GM19452 (cell line): ENCODE measurements around the gene CGREF1.
"Not testable (repeated sequence)": the region's sequence is repeated elsewhere in the genome, so short reads cannot be mapped to it uniquely, and the experiment has no call there.

Experiments
- ATAC-seq: cut with Tn5 transposase; IDR thresholded peaks from one replicate; pipeline ENCODE4 v1.9.1; 2021; ENCODE audit not compliant: unreplicated experiment

CGREF1 gene

GRCh38 chr2:27115519-27115918 lies 3.4 kb downstream of the CGREF1 start:
- ATAC-seq, result no peak

GRCh38 chr2:27111392-27112078 lies 7.4 kb downstream of the CGREF1 start:
- not testable (repeated sequence) for ATAC-seq

GRCh38 chr2:27110603-27111352 lies 8.2 kb downstream of the CGREF1 start:
- not testable (repeated sequence) for ATAC-seq

- ATAC-seq, result no peak
These were observed 9.8 kb downstream of the CGREF1 start for GRCh38 chr2:27109083-27109482.

- no peak for ATAC-seq
These were observed 10.7 kb downstream of the CGREF1 start for GRCh38 chr2:27108221-27108620.

GRCh38 chr2:27105981-27106380 lies 12.9 kb downstream of the CGREF1 start:
- no peak for ATAC-seq

GRCh38 chr2:27102329-27102728 lies 16.6 kb downstream of the CGREF1 start:
- no peak for ATAC-seq

- no peak for ATAC-seq
These were observed 18.9 kb downstream of the CGREF1 start for GRCh38 chr2:27100036-27100435.

- ATAC-seq, result no peak
These were observed 19.5 kb downstream of the CGREF1 start for GRCh38 chr2:27099334-27099955.

- no peak for ATAC-seq
These were observed 21.6 kb downstream of the CGREF1 start for GRCh38 chr2:27097341-27097740.

- ATAC-seq, result no peak
These were observed 22.1 kb downstream of the CGREF1 start for GRCh38 chr2:27096748-27097297.

GRCh38 chr2:27095745-27096651 lies 22.9 kb downstream of the CGREF1 start:
- ATAC-seq, result no peak

GRCh38 chr2:27095427-27095744 lies 23.5 kb downstream of the CGREF1 start:
- no peak for ATAC-seq

GRCh38 chr2:27094353-27094984 lies 24.5 kb downstream of the CGREF1 start:
- no peak for ATAC-seq

GRCh38 chr2:27093430-27094352 lies 25.2 kb downstream of the CGREF1 start:
- no peak for ATAC-seq

- no peak for ATAC-seq
These were observed 26.1 kb downstream of the CGREF1 start for GRCh38 chr2:27092696-27093429.

- no peak for ATAC-seq
These were observed 26.9 kb downstream of the CGREF1 start for GRCh38 chr2:27091746-27092695.
